HEK293 (cell line): ENCODE data around the gene AGO4.
A peak's percentile ranks its signal among the peaks of the same experiment; 100 is the strongest.

Experiments
- CTCF ChIA-PET: fragments of 350-600 bp; formaldehyde crosslinking; extraction: SDS; loops from one replicate; lab custom pipeline; 2021; ENCODE audit warnings: antibody characterized with exemption; lab: Yijun Ruan, JAX
- POLR2A ChIA-PET: fragments of 300-600 bp; formaldehyde crosslinking; extraction: SDS; loops from one replicate; lab custom pipeline; 2020; ENCODE audit warnings: antibody characterized with exemption, inconsistent platforms; lab: Yijun Ruan, JAX
- H3K27ac ChIP-seq: fragments of 200-500 bp; sonication (Bioruptor generic); 2 replicates; pipeline ENCODE4 v1.5.1; 2014; ENCODE audit warnings: low read depth, low read length, control low read depth, inconsistent platforms; ENCODE audit errors: extremely low read depth
- H3K36me3 ChIP-seq, 2 experiments: fragments of 200-500 bp in 1 of 2; sonication (Bioruptor generic) in 1 of 2; 1 replicate in 1 of 2; 2 replicates in 1 of 2; pipeline ENCODE4 v1.5.1; 2014 to 2017; ENCODE audit warnings: inconsistent platforms in 2 of 2, low read length in 2 of 2; ENCODE audit not compliant: control insufficient read depth in 2 of 2, insufficient read depth in 1 of 2
- H3K4me1 ChIP-seq: fragments of 200-500 bp; sonication (Bioruptor generic); 2 replicates; pipeline ENCODE4 v1.5.1; 2014; ENCODE audit warnings: mild to moderate bottlenecking, low read length, inconsistent platforms; ENCODE audit not compliant: control insufficient read depth, insufficient read depth
- H3K4me3 ChIP-seq: 2 replicates; pipeline ENCODE4 v1.5.1; 2011; ENCODE audit warnings: low read depth, mild to moderate bottlenecking, control low read depth, low read length, moderate library complexity
- H3K9me3 ChIP-seq: fragments of 200-500 bp; sonication (Bioruptor generic); 2 replicates; pipeline ENCODE4 v1.5.1; 2014; ENCODE audit warnings: low read depth, low read length, inconsistent platforms; ENCODE audit not compliant: control insufficient read depth, insufficient read depth
- GLIS1 ChIP-seq: fragments of 450-650 bp; formaldehyde crosslinking; IDR thresholded peaks from 2 replicates; pipeline ENCODE4 v1.5.1; 2016; ENCODE audit warnings: missing biosample characterization, missing genetic modification characterization
- KLF7 ChIP-seq: fragments of 450-650 bp; formaldehyde crosslinking; IDR thresholded peaks from 2 replicates; pipeline ENCODE4 v1.5.1; 2016; ENCODE audit warnings: missing biosample characterization, missing genetic modification characterization, borderline replicate concordance
- ZBTB20 ChIP-seq: fragments of 450-650 bp; formaldehyde crosslinking; IDR thresholded peaks from 2 replicates; pipeline ENCODE4 v1.5.1; 2016; ENCODE audit warnings: missing biosample characterization, missing genetic modification characterization
- ZBTB7A ChIP-seq: fragments of 450-650 bp; formaldehyde crosslinking; IDR thresholded peaks from 2 replicates; pipeline ENCODE4 v1.5.1; 2016; ENCODE audit warnings: low read depth, missing biosample characterization, missing genetic modification characterization
- ZBTB8A ChIP-seq: fragments of 450-650 bp; formaldehyde crosslinking; IDR thresholded peaks from 2 replicates; pipeline ENCODE4 v1.5.1; 2016; ENCODE audit warnings: missing biosample characterization, missing genetic modification characterization
- ZIC2 ChIP-seq: fragments of 450-650 bp; formaldehyde crosslinking; IDR thresholded peaks from 2 replicates; pipeline ENCODE4 v1.5.1; 2016; ENCODE audit warnings: missing biosample characterization, missing genetic modification characterization
- ZNF174 ChIP-seq: fragments of 450-650 bp; formaldehyde crosslinking; IDR thresholded peaks from 2 replicates; pipeline ENCODE4 v1.5.0; 2017; ENCODE audit warnings: missing biosample characterization, mild to moderate bottlenecking, missing genetic modification characterization
- ZNF221 ChIP-seq: fragments of 450-650 bp; formaldehyde crosslinking; IDR thresholded peaks from 2 replicates; pipeline ENCODE4 v1.5.1; 2017; ENCODE audit warnings: missing biosample characterization, missing genetic modification characterization, borderline replicate concordance
- ZNF23 ChIP-seq: fragments of 450-650 bp; formaldehyde crosslinking; IDR thresholded peaks from 2 replicates; pipeline ENCODE4 v1.5.1; 2016; ENCODE audit warnings: missing biosample characterization, missing genetic modification characterization, borderline replicate concordance
- ZNF24 ChIP-seq: fragments of 450-650 bp; formaldehyde crosslinking; IDR thresholded peaks from 2 replicates; pipeline ENCODE4 v1.5.1; 2016; ENCODE audit warnings: missing biosample characterization, missing genetic modification characterization
- ZNF324 ChIP-seq: fragments of 450-650 bp; formaldehyde crosslinking; IDR thresholded peaks from 2 replicates; pipeline ENCODE4 v1.5.1; 2016; ENCODE audit warnings: missing biosample characterization, missing genetic modification characterization
- ZNF394 ChIP-seq: fragments of 450-650 bp; formaldehyde crosslinking; IDR thresholded peaks from 2 replicates; pipeline ENCODE4 v1.5.1; 2016; ENCODE audit warnings: missing biosample characterization, missing genetic modification characterization, mild to moderate bottlenecking, moderate library complexity, borderline replicate concordance
- ZNF514 ChIP-seq: fragments of 450-650 bp; formaldehyde crosslinking; IDR thresholded peaks from 2 replicates; pipeline ENCODE4 v1.5.1; 2016; ENCODE audit warnings: missing biosample characterization, missing genetic modification characterization
- ZNF561 ChIP-seq: fragments of 450-650 bp; IDR thresholded peaks from 2 replicates; pipeline ENCODE4 v1.5.1; 2018; ENCODE audit warnings: missing biosample characterization, missing genetic modification characterization, borderline replicate concordance
- ZNF596 ChIP-seq: fragments of 450-650 bp; IDR thresholded peaks from 2 replicates; pipeline ENCODE4 v1.5.0; 2018; ENCODE audit warnings: missing biosample characterization, mild to moderate bottlenecking, missing genetic modification characterization, moderate library complexity
- ZNF624 ChIP-seq: fragments of 450-650 bp; formaldehyde crosslinking; IDR thresholded peaks from 2 replicates; pipeline ENCODE4 v1.5.1; 2017; ENCODE audit warnings: missing biosample characterization, missing genetic modification characterization
- ZNF629 ChIP-seq: fragments of 450-650 bp; formaldehyde crosslinking; IDR thresholded peaks from 2 replicates; pipeline ENCODE4 v1.5.1; 2017; ENCODE audit warnings: missing biosample characterization, missing genetic modification characterization
- ZNF701 ChIP-seq: fragments of 450-650 bp; formaldehyde crosslinking; IDR thresholded peaks from 2 replicates; pipeline ENCODE4 v1.5.1; 2016; ENCODE audit warnings: missing biosample characterization, missing genetic modification characterization
- ZNF830 ChIP-seq: fragments of 450-650 bp; IDR thresholded peaks from 2 replicates; pipeline ENCODE4 v1.5.0; 2018; ENCODE audit warnings: missing biosample characterization, missing genetic modification characterization, low read depth, mild to moderate bottlenecking, moderate library complexity
- TF ChIP-seq, protein P1 (sequence below): fragments of 450-650 bp; formaldehyde crosslinking; IDR thresholded peaks from 2 replicates; pipeline ENCODE4 v1.5.1; 2016; ENCODE audit warnings: missing biosample characterization, missing genetic modification characterization
- TF ChIP-seq, protein P2 (sequence below): fragments of 450-650 bp; formaldehyde crosslinking; IDR thresholded peaks from 2 replicates; pipeline ENCODE4 v1.5.1; 2016; ENCODE audit warnings: missing biosample characterization, missing genetic modification characterization, low read depth
- TF ChIP-seq, protein P3 (sequence below): fragments of 450-650 bp; IDR thresholded peaks from 2 replicates; pipeline ENCODE4 v1.5.1; 2018; ENCODE audit warnings: missing biosample characterization, mild to moderate bottlenecking, missing genetic modification characterization
- TF ChIP-seq, protein P4 (sequence below): fragments of 450-650 bp; formaldehyde crosslinking; IDR thresholded peaks from 2 replicates; pipeline ENCODE4 v1.5.1; 2016; ENCODE audit warnings: missing biosample characterization, missing genetic modification characterization
- TF ChIP-seq, protein P5 (sequence below): sonication (generic); formaldehyde crosslinking; IDR thresholded peaks from 2 replicates; pipeline ENCODE4 v1.8.1; 2022; ENCODE audit warnings: mild to moderate bottlenecking, moderate library complexity, missing genetic modification reagents
- TF ChIP-seq, protein P6 (sequence below): fragments of 450-650 bp; formaldehyde crosslinking; conservative IDR thresholded peaks from 2 replicates; pipeline ENCODE4 v1.5.1; 2016; ENCODE audit warnings: low read depth, missing biosample characterization, missing genetic modification characterization

Gene AGO4

DNA sequence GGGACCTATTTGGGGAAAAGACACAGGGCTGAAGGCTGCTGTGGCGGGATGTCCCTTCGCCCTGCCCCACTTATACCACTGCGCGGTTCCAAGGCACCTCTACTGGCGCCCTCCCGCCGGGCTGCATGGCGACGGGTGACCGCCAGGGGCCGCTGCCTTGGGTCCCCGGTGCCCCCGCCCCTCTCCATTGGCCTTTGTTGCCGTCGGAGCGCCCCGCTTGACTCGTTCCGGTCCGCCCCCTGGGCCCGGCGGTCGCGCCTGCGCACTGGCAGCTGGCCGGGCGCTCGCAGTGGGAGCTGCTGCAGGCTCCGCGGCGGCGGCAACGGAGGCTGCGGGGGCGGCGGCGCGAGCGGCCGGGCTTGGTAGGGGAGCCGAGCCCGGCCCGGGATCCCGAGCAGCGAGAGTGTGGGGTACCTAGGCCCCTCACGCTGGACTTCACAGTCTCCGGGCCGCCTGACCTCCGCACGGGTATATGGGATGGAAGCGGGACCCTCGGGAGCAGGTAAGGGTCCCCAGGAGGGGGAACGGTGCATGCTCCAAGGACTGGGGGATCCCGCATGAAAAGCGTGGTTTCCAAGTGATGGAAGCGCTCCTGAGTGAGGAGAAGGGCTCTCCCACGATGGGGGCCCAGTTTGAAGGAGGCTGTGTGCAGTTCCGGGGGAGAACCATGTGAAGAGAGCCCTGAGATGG, 75.3 kb downstream of the AGO4 start, which contains the start of gene AGO1:
AGO1 (plus strand) TSS at position 265 of the 690 bp plus-strand sequence; CDS start at position 478, 213 bp downstream.
- Histone ChIP-seq H3K4me3 (peak within 1 kb of the TSS; percentile 90), H3K36me3 (peaks cover 0 to 3% of the 10 kb centered on the region in 2 experiments; a peak in 1 of 3 replicates), H3K27ac (peak within 1 kb of the TSS; percentile 80; the same call in 1 of the 2 replicates), H3K4me1 (peaks cover 20% of the 10 kb centered on the region), H3K9me3 (no peaks in the 10 kb centered on the region)
- CTCF ChIA-PET = interaction anchor here (0.5 to 2.2 kb wide), 22 partner anchors 10 to 436 kb away, joined by 3 to 15 read pairs (median 3); no protein-coding TSS in a partner anchor
- POLR2A ChIA-PET = interaction anchor here (0.9 to 1.8 kb wide), 5 partner anchors 9 to 48 kb away, joined by 3 to 13 read pairs (median 3); partner anchors contain the start of gene AGO3
- TF ChIP-seq, protein P1, sequence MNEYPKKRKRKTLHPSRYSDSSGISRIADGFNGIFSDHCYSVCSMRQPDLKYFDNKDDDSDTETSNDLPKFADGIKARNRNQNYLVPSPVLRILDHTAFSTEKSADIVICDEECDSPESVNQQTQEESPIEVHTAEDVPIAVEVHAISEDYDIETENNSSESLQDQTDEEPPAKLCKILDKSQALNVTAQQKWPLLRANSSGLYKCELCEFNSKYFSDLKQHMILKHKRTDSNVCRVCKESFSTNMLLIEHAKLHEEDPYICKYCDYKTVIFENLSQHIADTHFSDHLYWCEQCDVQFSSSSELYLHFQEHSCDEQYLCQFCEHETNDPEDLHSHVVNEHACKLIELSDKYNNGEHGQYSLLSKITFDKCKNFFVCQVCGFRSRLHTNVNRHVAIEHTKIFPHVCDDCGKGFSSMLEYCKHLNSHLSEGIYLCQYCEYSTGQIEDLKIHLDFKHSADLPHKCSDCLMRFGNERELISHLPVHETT (tag by site-specific recombination) = peak; percentile 25; the same call in 1 of the 2 replicates
- TF ChIP-seq ZNF23 (no peak), ZNF24 (tag by site-specific recombination) (no peak), ZNF596 (tag by site-specific recombination) (peak; percentile 43; the same call in 1 of the 2 replicates), ZNF514 (tag by site-specific recombination) (no peak), ZBTB8A (tag by site-specific recombination) (peak; percentile 44), ZNF394 (no peak), ZNF830 (tag by site-specific recombination) (no peak), ZBTB7A (tag by site-specific recombination) (peak; percentile 74; the same call in 1 of the 2 replicates), ZNF629 (tag by site-specific recombination) (0 out of 2 replicates have a peak, but pooled peaks have one; percentile 42), ZNF561 (peak; percentile 76), ZNF324 (tag by site-specific recombination) (no peak; the same call in 1 of the 2 replicates), ZNF701 (no peak), ZBTB20 (tag by site-specific recombination) (peak; percentile 16; the same call in 1 of the 2 replicates), ZNF624 (tag by site-specific recombination) (no peak), ZNF174 (tag by site-specific recombination) (no peak), GLIS1 (tag by site-specific recombination) (peak; percentile 83), KLF7 (tag by site-specific recombination) (0 out of 2 replicates have a peak, but pooled peaks have one; percentile 33), ZIC2 (tag by site-specific recombination) (peak; percentile 77), ZNF221 (tag by site-specific recombination) (peak; percentile 40; the same call in 1 of the 2 replicates)
- TF ChIP-seq, protein P2, sequence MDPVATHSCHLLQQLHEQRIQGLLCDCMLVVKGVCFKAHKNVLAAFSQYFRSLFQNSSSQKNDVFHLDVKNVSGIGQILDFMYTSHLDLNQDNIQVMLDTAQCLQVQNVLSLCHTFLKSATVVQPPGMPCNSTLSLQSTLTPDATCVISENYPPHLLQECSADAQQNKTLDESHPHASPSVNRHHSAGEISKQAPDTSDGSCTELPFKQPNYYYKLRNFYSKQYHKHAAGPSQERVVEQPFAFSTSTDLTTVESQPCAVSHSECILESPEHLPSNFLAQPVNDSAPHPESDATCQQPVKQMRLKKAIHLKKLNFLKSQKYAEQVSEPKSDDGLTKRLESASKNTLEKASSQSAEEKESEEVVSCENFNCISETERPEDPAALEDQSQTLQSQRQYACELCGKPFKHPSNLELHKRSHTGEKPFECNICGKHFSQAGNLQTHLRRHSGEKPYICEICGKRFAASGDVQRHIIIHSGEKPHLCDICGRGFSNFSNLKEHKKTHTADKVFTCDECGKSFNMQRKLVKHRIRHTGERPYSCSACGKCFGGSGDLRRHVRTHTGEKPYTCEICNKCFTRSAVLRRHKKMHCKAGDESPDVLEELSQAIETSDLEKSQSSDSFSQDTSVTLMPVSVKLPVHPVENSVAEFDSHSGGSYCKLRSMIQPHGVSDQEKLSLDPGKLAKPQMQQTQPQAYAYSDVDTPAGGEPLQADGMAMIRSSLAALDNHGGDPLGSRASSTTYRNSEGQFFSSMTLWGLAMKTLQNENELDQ (tag by site-specific recombination) = no peak
- TF ChIP-seq, protein P3, sequence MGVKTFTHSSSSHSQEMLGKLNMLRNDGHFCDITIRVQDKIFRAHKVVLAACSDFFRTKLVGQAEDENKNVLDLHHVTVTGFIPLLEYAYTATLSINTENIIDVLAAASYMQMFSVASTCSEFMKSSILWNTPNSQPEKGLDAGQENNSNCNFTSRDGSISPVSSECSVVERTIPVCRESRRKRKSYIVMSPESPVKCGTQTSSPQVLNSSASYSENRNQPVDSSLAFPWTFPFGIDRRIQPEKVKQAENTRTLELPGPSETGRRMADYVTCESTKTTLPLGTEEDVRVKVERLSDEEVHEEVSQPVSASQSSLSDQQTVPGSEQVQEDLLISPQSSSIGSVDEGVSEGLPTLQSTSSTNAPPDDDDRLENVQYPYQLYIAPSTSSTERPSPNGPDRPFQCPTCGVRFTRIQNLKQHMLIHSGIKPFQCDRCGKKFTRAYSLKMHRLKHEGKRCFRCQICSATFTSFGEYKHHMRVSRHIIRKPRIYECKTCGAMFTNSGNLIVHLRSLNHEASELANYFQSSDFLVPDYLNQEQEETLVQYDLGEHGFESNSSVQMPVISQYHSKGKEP (tag by site-specific recombination) = 0 out of 2 replicates have a peak, but pooled peaks have one; percentile 35
- TF ChIP-seq, protein P4, sequence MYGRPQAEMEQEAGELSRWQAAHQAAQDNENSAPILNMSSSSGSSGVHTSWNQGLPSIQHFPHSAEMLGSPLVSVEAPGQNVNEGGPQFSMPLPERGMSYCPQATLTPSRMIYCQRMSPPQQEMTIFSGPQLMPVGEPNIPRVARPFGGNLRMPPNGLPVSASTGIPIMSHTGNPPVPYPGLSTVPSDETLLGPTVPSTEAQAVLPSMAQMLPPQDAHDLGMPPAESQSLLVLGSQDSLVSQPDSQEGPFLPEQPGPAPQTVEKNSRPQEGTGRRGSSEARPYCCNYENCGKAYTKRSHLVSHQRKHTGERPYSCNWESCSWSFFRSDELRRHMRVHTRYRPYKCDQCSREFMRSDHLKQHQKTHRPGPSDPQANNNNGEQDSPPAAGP (tag by site-specific recombination) = peak; percentile 60; the same call in 1 of the 2 replicates
- TF ChIP-seq, protein P5, sequence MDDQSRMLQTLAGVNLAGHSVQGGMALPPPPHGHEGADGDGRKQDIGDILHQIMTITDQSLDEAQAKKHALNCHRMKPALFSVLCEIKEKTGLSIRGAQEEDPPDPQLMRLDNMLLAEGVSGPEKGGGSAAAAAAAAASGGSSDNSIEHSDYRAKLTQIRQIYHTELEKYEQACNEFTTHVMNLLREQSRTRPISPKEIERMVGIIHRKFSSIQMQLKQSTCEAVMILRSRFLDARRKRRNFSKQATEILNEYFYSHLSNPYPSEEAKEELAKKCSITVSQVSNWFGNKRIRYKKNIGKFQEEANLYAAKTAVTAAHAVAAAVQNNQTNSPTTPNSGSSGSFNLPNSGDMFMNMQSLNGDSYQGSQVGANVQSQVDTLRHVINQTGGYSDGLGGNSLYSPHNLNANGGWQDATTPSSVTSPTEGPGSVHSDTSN (CRISPR knock-in tag) = peak; percentile 50; the same call in 1 of the 2 replicates
- TF ChIP-seq, protein P6, sequence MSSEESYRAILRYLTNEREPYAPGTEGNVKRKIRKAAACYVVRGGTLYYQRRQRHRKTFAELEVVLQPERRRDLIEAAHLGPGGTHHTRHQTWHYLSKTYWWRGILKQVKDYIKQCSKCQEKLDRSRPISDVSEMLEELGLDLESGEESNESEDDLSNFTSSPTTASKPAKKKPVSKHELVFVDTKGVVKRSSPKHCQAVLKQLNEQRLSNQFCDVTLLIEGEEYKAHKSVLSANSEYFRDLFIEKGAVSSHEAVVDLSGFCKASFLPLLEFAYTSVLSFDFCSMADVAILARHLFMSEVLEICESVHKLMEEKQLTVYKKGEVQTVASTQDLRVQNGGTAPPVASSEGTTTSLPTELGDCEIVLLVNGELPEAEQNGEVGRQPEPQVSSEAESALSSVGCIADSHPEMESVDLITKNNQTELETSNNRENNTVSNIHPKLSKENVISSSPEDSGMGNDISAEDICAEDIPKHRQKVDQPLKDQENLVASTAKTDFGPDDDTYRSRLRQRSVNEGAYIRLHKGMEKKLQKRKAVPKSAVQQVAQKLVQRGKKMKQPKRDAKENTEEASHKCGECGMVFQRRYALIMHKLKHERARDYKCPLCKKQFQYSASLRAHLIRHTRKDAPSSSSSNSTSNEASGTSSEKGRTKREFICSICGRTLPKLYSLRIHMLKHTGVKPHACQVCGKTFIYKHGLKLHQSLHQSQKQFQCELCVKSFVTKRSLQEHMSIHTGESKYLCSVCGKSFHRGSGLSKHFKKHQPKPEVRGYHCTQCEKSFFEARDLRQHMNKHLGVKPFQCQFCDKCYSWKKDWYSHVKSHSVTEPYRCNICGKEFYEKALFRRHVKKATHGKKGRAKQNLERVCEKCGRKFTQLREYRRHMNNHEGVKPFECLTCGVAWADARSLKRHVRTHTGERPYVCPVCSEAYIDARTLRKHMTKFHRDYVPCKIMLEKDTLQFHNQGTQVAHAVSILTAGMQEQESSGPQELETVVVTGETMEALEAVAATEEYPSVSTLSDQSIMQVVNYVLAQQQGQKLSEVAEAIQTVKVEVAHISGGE = peak; percentile 53; the same call in 1 of the 2 replicates
